ENCODE results near the gene PSMC6.

GRCh38 chr14:52690983-52691760 is 15.8 kb upstream of the PSMC6 start:
- TF ChIP-seq CTCF (IDR thresholded peaks at IDR 0.05) (no peak), POLR2AphosphoS5 (IDR thresholded peaks at IDR 0.05) (no peak), POLR2A (IDR thresholded peaks at IDR 0.05) (no peak), EP300 (IDR thresholded peaks at IDR 0.05) (no peak)
